Ectodermal cell (in vitro differentiated cells): Measurements from ENCODE around the gene STAC2.

ENCODE experiments used
- H3K27ac ChIP-seq: 2 replicates; pipeline ENCODE4 v1.7.0; 2013; ENCODE audit warnings: mild to moderate bottlenecking, low read depth, low read length; ENCODE audit not compliant: insufficient read depth, poor library complexity, severe bottlenecking
- H3K27me3 ChIP-seq: 2 replicates; pipeline ENCODE4 v1.7.0; 2013; ENCODE audit warnings: mild to moderate bottlenecking, low read length; ENCODE audit not compliant: insufficient read depth, control insufficient read depth, poor library complexity, severe bottlenecking
- H3K36me3 ChIP-seq: one replicate; pipeline ENCODE4 v1.7.0; 2013; ENCODE audit warnings: low read length; ENCODE audit not compliant: control insufficient read depth, insufficient read depth
- H3K4me1 ChIP-seq: one replicate; pipeline ENCODE4 v1.7.0; 2013; ENCODE audit warnings: low read length; ENCODE audit not compliant: control insufficient read depth, insufficient read depth
- H3K4me3 ChIP-seq: 2 replicates; pipeline ENCODE4 v1.7.0; 2013; ENCODE audit warnings: low read depth, low read length, control low read depth; ENCODE audit not compliant: insufficient read depth
- H3K9me3 ChIP-seq: 2 replicates; pipeline ENCODE4 v1.7.0; 2013; ENCODE audit warnings: mild to moderate bottlenecking, low read length, moderate library complexity; ENCODE audit not compliant: control insufficient read depth
- WGBS, 2 experiments: methylation state at CpG; one replicate each; pipeline ENCODE4 v1.1.7; 2013; ENCODE audit warnings: missing lambda C conversion rate in 2 of 2; 5-methylcytosine and 5-hydroxymethylcytosine counted together

Gene STAC2

DNA sequence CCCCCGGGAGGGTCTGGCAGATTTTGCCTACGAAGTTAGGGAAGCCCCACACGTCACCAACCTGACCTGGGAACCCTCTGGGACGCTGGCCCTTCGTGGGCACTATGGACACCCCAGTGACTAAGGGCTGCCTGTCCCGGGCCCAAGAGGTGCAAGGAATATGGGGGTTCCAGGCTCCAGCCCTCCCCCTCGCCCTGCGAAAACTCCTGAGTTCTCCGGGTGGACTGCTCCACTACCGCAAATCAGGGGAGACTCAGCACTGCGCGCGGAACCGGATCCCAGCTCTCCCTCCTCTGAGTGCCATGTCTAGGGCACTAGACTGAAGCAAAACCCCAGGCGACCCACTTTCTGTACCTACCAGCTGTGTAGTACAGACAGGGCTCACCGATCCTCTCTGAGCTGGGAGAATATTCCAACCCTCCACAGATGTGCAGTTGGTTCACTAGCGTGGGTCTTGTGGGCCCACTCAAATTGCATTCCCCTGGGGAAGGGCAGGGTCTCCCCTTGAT, 59.9 kb downstream of the STAC2 start, which contains the start of gene ARL5C:
TSS of gene ARL5C (minus strand) at position 321 of the 509 bp plus-strand sequence. CDS start 401 bp downstream, outside the sequence.
- Histone ChIP-seq H3K36me3 (no peaks in the 10 kb centered on the region), H3K27me3 (peaks cover 26% of the 10 kb centered on the region), H3K4me3 (peak within 1 kb of the TSS; percentile 62), H3K4me1 (peaks cover 3% of the 10 kb centered on the region), H3K27ac (no peak within 1 kb of the TSS), H3K9me3 (no peaks in the 10 kb centered on the region)
- 84 to 87% methylated on average over 17 of the region's 17 CpGs for WGBS, 2 experiments

DNA sequence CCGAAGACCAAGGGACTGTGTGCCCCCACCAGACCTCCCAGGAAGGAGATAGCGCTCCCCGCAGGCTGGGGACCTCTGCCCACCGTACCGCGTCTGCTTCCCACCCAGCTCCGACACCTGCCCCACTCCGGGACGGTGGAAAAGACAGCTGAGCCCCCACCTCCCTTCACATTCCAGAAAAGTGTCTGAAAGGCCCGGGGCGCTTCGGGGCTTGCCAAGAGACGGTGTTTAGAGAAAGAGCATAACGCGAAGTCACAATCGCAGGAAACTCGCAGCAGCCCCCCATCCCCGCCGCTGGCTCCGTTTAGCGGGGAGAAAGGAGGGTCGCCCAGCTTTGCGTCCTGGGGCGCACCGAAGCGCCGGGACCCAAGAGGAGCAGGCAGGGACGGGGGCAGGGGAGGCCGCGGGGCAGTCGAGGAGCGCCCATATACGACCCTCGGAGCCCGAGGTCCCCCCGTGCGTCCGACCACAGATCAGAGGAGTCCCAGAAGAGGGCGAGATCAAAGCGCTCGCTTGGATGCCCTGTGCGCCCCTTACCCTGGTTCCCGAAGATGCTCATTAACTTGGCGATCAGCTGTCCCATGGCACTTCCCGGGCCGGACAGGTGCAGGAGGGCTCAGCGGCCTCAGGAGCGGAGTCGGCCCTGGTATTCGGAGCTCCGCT, 60.4 kb downstream of the STAC2 start:
- H3K27ac ChIP-seq: no peak overlapping the region
- WGBS, 2 experiments: 33 to 40% methylated on average over 51 of the region's 51 CpGs
- H3K36me3 ChIP-seq: no peaks in the 10 kb centered on the region
- H3K4me1 ChIP-seq: peaks cover 3% of the 10 kb centered on the region
- peak overlapping the region; percentile 62 for H3K4me3 ChIP-seq
- peaks cover 26% of the 10 kb centered on the region for H3K27me3 ChIP-seq
- H3K9me3 ChIP-seq: no peaks in the 10 kb centered on the region

- no peak overlapping the region for H3K27ac ChIP-seq
- peaks cover 26% of the 10 kb centered on the region for H3K27me3 ChIP-seq
- no peaks in the 10 kb centered on the region for H3K36me3 ChIP-seq
- peaks cover 3% of the 10 kb centered on the region for H3K4me1 ChIP-seq
- 3 to 4% methylated on average over 15 of the region's 15 CpGs for WGBS, 2 experiments
- H3K9me3 ChIP-seq: no peaks in the 10 kb centered on the region
- H3K4me3 ChIP-seq: peak overlapping the region; percentile 62
Observed at GRCh38 chr17:39164675-39165143, 61.0 kb downstream of the STAC2 start.

DNA sequence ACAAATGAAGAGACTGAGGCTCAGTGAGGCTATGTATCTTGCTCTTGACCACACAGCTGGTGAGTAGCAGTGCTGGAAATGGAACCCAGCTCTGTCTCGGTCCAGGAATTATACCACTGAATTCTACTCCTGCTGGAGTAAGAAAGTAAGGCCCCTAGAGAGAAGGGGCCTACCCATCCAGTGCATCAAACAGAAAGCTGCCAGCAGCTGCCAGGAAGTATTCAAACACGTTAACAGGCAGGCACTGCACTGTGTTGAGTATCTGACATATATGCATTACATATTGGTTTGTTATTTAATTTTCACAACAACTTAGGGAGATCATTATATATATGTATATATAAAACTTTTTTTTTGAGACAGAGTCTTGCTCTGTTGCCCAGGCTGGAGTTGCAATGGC, 63.8 kb downstream of the STAC2 start:
- no peaks in the 10 kb centered on the region for H3K36me3 ChIP-seq
- H3K9me3 ChIP-seq: no peaks in the 10 kb centered on the region
- peaks cover 21% of the 10 kb centered on the region for H3K27me3 ChIP-seq
- H3K4me1 ChIP-seq: no peaks in the 10 kb centered on the region
- no peak overlapping the region for H3K27ac ChIP-seq
- H3K4me3 ChIP-seq: no peak overlapping the region
- 97 to 98% methylated on average over 2 of the region's 2 CpGs for WGBS, 2 experiments
